HG03064 (cell line): ENCODE results near the gene LUC7L.
"Not testable (repeated sequence)": the region's sequence is repeated elsewhere in the genome, so short reads cannot be mapped to it uniquely, and the experiment has no call there.

Experiments
- ATAC-seq: cut with Tn5 transposase; IDR thresholded peaks from one replicate; pipeline ENCODE4 v1.9.1; 2021; ENCODE audit warnings: low read depth; ENCODE audit not compliant: unreplicated experiment

LUC7L gene

GRCh38 chr16:169014-169413 lies 60.2 kb downstream of the LUC7L start:
- no peak for ATAC-seq

- ATAC-seq = no peak
Measured at GRCh38 chr16:168424-168823, 60.8 kb downstream of the LUC7L start.

GRCh38 chr16:167122-167690 lies 62.0 kb downstream of the LUC7L start:
- ATAC-seq = no peak

GRCh38 chr16:166375-167121 lies 62.7 kb downstream of the LUC7L start:
- ATAC-seq = no peak

- ATAC-seq = no peak
Measured at GRCh38 chr16:165539-166374, 63.5 kb downstream of the LUC7L start, which contains the start of gene HBM. HBM (plus strand) TSS chr16:165978; CDS start chr16:165998, 20 bp downstream.

GRCh38 chr16:164827-165538 lies 64.3 kb downstream of the LUC7L start:
- no peak for ATAC-seq

- not testable (repeated sequence) for ATAC-seq
Measured at GRCh38 chr16:164134-164823, 65.0 kb downstream of the LUC7L start.

GRCh38 chr16:163696-164095 lies 65.6 kb downstream of the LUC7L start:
- ATAC-seq = not testable (repeated sequence)

GRCh38 chr16:163139-163538 lies 66.1 kb downstream of the LUC7L start:
- ATAC-seq = not testable (repeated sequence)

- ATAC-seq = no peak
Measured at GRCh38 chr16:162271-162991, 66.8 kb downstream of the LUC7L start.

- ATAC-seq = no peak
Measured at GRCh38 chr16:160691-161190, 68.5 kb downstream of the LUC7L start.

GRCh38 chr16:160242-160641 lies 69.0 kb downstream of the LUC7L start:
- ATAC-seq = not testable (repeated sequence)

GRCh38 chr16:159136-159849 lies 70.0 kb downstream of the LUC7L start:
- no peak for ATAC-seq

- ATAC-seq = no peak
Measured at GRCh38 chr16:155031-155398, 74.2 kb downstream of the LUC7L start.

- ATAC-seq = no peak
Measured at GRCh38 chr16:154217-155030, 74.8 kb downstream of the LUC7L start.

GRCh38 chr16:153550-154216 lies 75.6 kb downstream of the LUC7L start:
- not testable (repeated sequence) for ATAC-seq

GRCh38 chr16:153129-153521 lies 76.1 kb downstream of the LUC7L start:
- not testable (repeated sequence) for ATAC-seq
